Measurements from ENCODE around the gene ZNF32. TPM values are rescaled to one million over a fixed set of nuclear protein-coding genes. Genes with fewer than 3 reads are reported as not detected.

The ZNF32 gene
- total and polyA plus RNA-seq, 2 experiments from 2014 or later, result 42.6 to 57.9 TPM

DNA sequence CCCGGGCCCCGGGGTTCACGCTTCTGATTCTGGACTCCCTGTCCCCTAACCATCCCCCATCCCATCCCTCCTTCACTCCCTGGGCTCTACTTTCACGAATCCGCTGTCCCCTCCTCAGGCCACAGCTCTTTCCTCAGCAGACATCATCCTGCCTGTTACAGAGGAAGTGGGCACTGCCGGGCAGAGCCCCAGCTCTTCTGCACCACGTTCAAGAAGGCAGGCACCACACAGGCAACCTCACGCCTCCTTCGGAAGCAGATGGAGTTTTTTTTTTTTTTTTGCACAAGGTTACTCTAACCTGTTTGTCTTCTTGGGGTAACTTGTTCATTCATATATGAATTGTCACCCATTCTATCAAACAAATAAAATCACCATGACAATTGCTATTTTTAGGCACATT, 17.9 kb upstream of the ZNF32 start:
- Histone ChIP-seq H3K4me2 (no peak overlapping the region), H3K27ac (no peak overlapping the region), H3K79me2 (no peaks in the 10 kb centered on the region), H3K36me3 (replicated peaks; ENCODE audit: insufficient read depth, low read depth) (no peaks in the 10 kb centered on the region), H2AFZ (no peak overlapping the region), H3K27me3 (peaks cover 15% of the 10 kb centered on the region), H3K4me3 (no peak overlapping the region), H4K20me1 (ENCODE audit: insufficient read depth, poor library complexity, severe bottlenecking) (no peaks in the 10 kb centered on the region), H3K4me1 (ENCODE audit: insufficient read depth) (no peaks in the 10 kb centered on the region), H3K9me2 (replicated peaks; ENCODE audit: insufficient read depth) (no peaks in the 10 kb centered on the region), H3K9me3 (ENCODE audit: low read depth) (no peaks in the 10 kb centered on the region)
- DNase-seq (ENCODE audit: low spot score), result no peak
- TF ChIP-seq EZH2phosphoT487 (IDR thresholded peaks at IDR 0.05; ENCODE audit: low read depth, severe bottlenecking, unreplicated experiment) (no peak), EZH2 (IDR thresholded peaks at IDR 0.05; ENCODE audit: borderline replicate concordance) (no peak), CTCF (IDR thresholded peaks at IDR 0.05; ENCODE audit: poor library complexity) (no peak)
- WGBS (ENCODE audit: low lambda C conversion rate, missing lambda C conversion rate), result 82% methylated on average over 9 of the region's 9 CpGs

DNA sequence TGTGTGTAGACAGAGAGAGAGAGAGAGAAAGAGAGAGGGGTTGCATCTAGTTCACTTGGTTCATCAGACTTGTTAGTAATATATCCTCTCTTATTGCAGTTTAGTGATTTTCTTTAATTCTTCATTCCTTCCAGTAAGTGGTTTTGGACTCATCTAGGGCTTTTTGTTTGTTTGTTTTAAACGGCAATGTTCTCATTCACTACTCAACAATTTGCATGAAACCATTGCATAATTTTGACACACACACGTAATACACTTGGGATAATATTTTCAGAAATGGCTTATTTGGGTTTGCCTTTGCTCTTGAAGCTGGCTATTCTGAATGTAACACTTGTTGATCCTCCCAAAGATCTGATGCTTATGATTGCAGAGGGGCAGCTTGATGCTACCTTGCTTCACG, 16.4 kb upstream of the ZNF32 start:
- WGBS (ENCODE audit: low lambda C conversion rate, missing lambda C conversion rate), result 86% methylated on average over 3 of the region's 3 CpGs
- Histone ChIP-seq H4K20me1 (ENCODE audit: insufficient read depth, poor library complexity, severe bottlenecking) (no peaks in the 10 kb centered on the region), H3K4me1 (ENCODE audit: insufficient read depth) (no peaks in the 10 kb centered on the region), H3K36me3 (replicated peaks; ENCODE audit: insufficient read depth, low read depth) (no peaks in the 10 kb centered on the region), H3K27ac (no peak overlapping the region), H3K79me2 (no peaks in the 10 kb centered on the region), H3K9me3 (ENCODE audit: low read depth) (no peaks in the 10 kb centered on the region), H3K27me3 (peaks cover 15% of the 10 kb centered on the region), H3K4me3 (no peak overlapping the region), H3K4me2 (no peak overlapping the region), H2AFZ (no peak overlapping the region), H3K9me2 (replicated peaks; ENCODE audit: insufficient read depth) (no peaks in the 10 kb centered on the region)
- TF ChIP-seq EZH2phosphoT487 (IDR thresholded peaks at IDR 0.05; ENCODE audit: low read depth, severe bottlenecking, unreplicated experiment), result no peak
- TF ChIP-seq EZH2 (IDR thresholded peaks at IDR 0.05; ENCODE audit: borderline replicate concordance), result no peak
- TF ChIP-seq CTCF (IDR thresholded peaks at IDR 0.05; ENCODE audit: poor library complexity), result no peak
- no peak for DNase-seq (ENCODE audit: low spot score)

DNA sequence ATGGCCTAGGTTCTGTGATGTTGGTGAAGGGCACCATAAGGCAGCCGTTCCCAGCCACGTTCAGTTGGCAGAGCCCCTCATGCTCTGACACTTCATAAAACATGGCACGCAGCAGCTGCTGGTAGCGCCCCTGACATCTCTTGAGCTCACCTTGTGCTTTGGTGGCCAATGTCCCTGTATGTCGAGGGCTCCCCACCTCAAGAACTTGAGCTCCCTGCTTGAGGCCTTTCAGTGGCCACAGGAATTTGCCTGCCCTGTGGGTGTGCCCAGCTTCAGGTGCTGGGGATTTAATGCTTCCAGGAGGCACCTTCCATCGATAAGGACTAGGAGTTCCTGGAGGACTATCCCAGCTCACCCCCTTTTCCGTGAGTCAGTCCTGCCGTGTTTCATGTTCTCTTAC, 9.5 kb upstream of the ZNF32 start:
- H3K4me3 ChIP-seq, result no peak overlapping the region
- no peaks in the 10 kb centered on the region for H3K79me2 ChIP-seq
- H3K4me2 ChIP-seq, result no peak overlapping the region
- DNase-seq (ENCODE audit: low spot score), result no peak
- H4K20me1 ChIP-seq (ENCODE audit: insufficient read depth, poor library complexity, severe bottlenecking), result no peaks in the 10 kb centered on the region
- no peak overlapping the region for H3K27ac ChIP-seq
- TF ChIP-seq CTCF (IDR thresholded peaks at IDR 0.05; ENCODE audit: poor library complexity) (no peak), EZH2phosphoT487 (IDR thresholded peaks at IDR 0.05; ENCODE audit: low read depth, severe bottlenecking, unreplicated experiment) (no peak), EZH2 (IDR thresholded peaks at IDR 0.05; ENCODE audit: borderline replicate concordance) (no peak)
- H3K36me3 ChIP-seq (replicated peaks; ENCODE audit: insufficient read depth, low read depth), result no peaks in the 10 kb centered on the region
- H3K9me3 ChIP-seq (ENCODE audit: low read depth), result no peaks in the 10 kb centered on the region
- H2AFZ ChIP-seq, result no peak overlapping the region
- H3K9me2 ChIP-seq (replicated peaks; ENCODE audit: insufficient read depth), result no peaks in the 10 kb centered on the region
- WGBS (ENCODE audit: low lambda C conversion rate, missing lambda C conversion rate), result 82% methylated on average over 8 of the region's 8 CpGs
- no peaks in the 10 kb centered on the region for H3K4me1 ChIP-seq (ENCODE audit: insufficient read depth)
- H3K27me3 ChIP-seq, result no peaks in the 10 kb centered on the region

DNA sequence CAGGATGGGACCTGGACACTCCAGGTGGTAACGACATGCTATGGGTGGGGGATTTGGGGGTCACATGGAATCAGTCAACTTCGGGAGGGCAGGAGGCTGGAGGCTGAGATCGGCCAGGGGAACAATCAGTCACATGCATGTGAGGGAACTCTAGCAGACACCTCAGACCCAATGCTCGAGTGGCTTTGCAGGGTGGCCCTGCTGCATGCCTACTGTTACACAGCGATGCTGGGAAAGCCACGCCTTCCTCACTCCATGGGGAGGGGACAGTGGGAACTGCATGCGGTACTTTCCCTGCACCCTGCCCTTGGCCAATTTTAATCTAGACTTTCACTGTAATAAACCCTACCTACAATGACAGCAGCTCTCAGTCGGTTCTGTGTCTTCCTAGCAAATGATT, 6.6 kb upstream of the ZNF32 start:
- Histone ChIP-seq H4K20me1 (ENCODE audit: insufficient read depth, poor library complexity, severe bottlenecking) (no peaks in the 10 kb centered on the region), H3K27me3 (no peaks in the 10 kb centered on the region), H3K9me3 (ENCODE audit: low read depth) (no peaks in the 10 kb centered on the region), H3K4me3 (no peak overlapping the region), H3K4me2 (no peak overlapping the region), H3K36me3 (replicated peaks; ENCODE audit: insufficient read depth, low read depth) (no peaks in the 10 kb centered on the region), H3K27ac (no peak overlapping the region), H3K79me2 (no peaks in the 10 kb centered on the region), H3K9me2 (replicated peaks; ENCODE audit: insufficient read depth) (no peaks in the 10 kb centered on the region), H3K4me1 (ENCODE audit: insufficient read depth) (no peaks in the 10 kb centered on the region), H2AFZ (no peak overlapping the region)
- whole genome bisulfite sequencing (ENCODE audit: low lambda C conversion rate, missing lambda C conversion rate), result 88% methylated on average over 8 of the region's 8 CpGs
- TF ChIP-seq EZH2phosphoT487 (IDR thresholded peaks at IDR 0.05; ENCODE audit: low read depth, severe bottlenecking, unreplicated experiment), result no peak
- TF ChIP-seq CTCF (IDR thresholded peaks at IDR 0.05; ENCODE audit: poor library complexity), result no peak
- TF ChIP-seq EZH2 (IDR thresholded peaks at IDR 0.05; ENCODE audit: borderline replicate concordance), result no peak
- DNase-seq (ENCODE audit: low spot score), result no peak
